AG04450 (cell line): ENCODE data around the gene GCHFR. TPM values are rescaled to one million over a fixed set of nuclear protein-coding genes. Genes with fewer than 3 reads are reported as not detected.

ENCODE experiments used
- CTCF ChIA-PET: fragments of 300-600, 350-600 bp; formaldehyde crosslinking; extraction: SDS; loops from one replicate; lab custom pipeline; 2022; ENCODE audit warnings: antibody characterized with exemption, inconsistent platforms; lab: Charles Lee
- POLR2A ChIA-PET: fragments of 350-600 bp; formaldehyde crosslinking; extraction: SDS; loops from one replicate; lab custom pipeline; 2021; ENCODE audit warnings: antibody characterized with exemption, inconsistent platforms; lab: Yijun Ruan, JAX
- DNase-seq: peaks from one replicate; pipeline ENCODE4 v3.0.0-alpha.2; 2011; ENCODE audit warnings: low read depth, low spot score
- H3K27ac ChIP-seq: one replicate; pipeline ENCODE4 v1.5.1; 2012; ENCODE audit warnings: low read depth, low read length, control low read depth
- H3K27me3 ChIP-seq: one replicate; pipeline ENCODE4 v1.6.0; 2012; ENCODE audit warnings: low read length; ENCODE audit not compliant: control insufficient read depth, insufficient read depth
- H3K4me3 ChIP-seq: 2 replicates; pipeline ENCODE4 v1.5.1; 2011; ENCODE audit warnings: mild to moderate bottlenecking, low read depth, low read length, control low read depth
- H3K9me3 ChIP-seq: 2 replicates; pipeline ENCODE4 v1.5.1; 2012; ENCODE audit warnings: low read length; ENCODE audit not compliant: control insufficient read depth, insufficient read depth
- CTCF ChIP-seq: IDR thresholded peaks from 2 replicates; pipeline ENCODE4 v1.5.1; 2011; ENCODE audit warnings: low read depth, low read length, control low read depth, inconsistent platforms
- polyA plus RNA-seq: library from polyadenylated mRNA; depleted of rRNA; stranded (reverse); fragments of >200 nt; gene quantifications from 2 replicates; pipeline ENCODE4 v1.2.3, GENCODE V29; 2011

GCHFR gene
- polyA plus RNA-seq, 1 experiment: 4.2 TPM

GRCh38 chr15:40743921-40744814 is 19.7 kb upstream of the GCHFR start:
- POLR2A ChIA-PET: interaction anchor here (0.5 to 0.8 kb wide), 5 partner anchors 13 to 1187 kb away, joined by 3 to 11 read pairs (median 6); no protein-coding TSS in a partner anchor
- Histone ChIP-seq H3K9me3 (no peaks in the 10 kb centered on the region), H3K27ac (peak overlapping the region; percentile 39), H3K4me3 (no peak overlapping the region), H3K27me3 (no peaks in the 10 kb centered on the region)
- TF ChIP-seq CTCF: peak; percentile 31; the same call in 1 of the 2 replicates
- no peak for DNase-seq
- CTCF ChIA-PET: interaction anchor here (0.5 to 2.0 kb wide), 6 partner anchors 28 to 521 kb away, joined by 3 to 11 read pairs (median 6); partner anchors contain the start of genes RHOV and VPS18

GRCh38 chr15:40744815-40745152 is 19.1 kb upstream of the GCHFR start:
- no peak for DNase-seq
- POLR2A ChIA-PET: interaction anchor here (0.5 kb wide), 1 partner anchor 645 kb away, joined by 11 read pairs; no protein-coding TSS in a partner anchor
- no peaks in the 10 kb centered on the region for H3K27me3 ChIP-seq
- CTCF ChIA-PET: interaction anchor here (0.7 to 2.0 kb wide), 3 partner anchors 28 to 149 kb away, joined by 5 to 11 read pairs (median 6); partner anchors contain the start of gene VPS18
- no peak overlapping the region for H3K4me3 ChIP-seq
- no peak overlapping the region for H3K27ac ChIP-seq
- TF ChIP-seq CTCF: no peak
- no peaks in the 10 kb centered on the region for H3K9me3 ChIP-seq

GRCh38 chr15:40746916-40747418 is 16.9 kb upstream of the GCHFR start:
- CTCF ChIA-PET: interaction anchor here (0.6 to 1.8 kb wide), 5 partner anchors 31 to 148 kb away, joined by 3 to 9 read pairs (median 5); partner anchors contain the start of gene VPS18
- no peak overlapping the region for H3K4me3 ChIP-seq
- no peak for TF ChIP-seq CTCF
- no peaks in the 10 kb centered on the region for H3K27me3 ChIP-seq
- POLR2A ChIA-PET: no interaction called here
- H3K27ac ChIP-seq: no peak overlapping the region
- H3K9me3 ChIP-seq: no peaks in the 10 kb centered on the region
- DNase-seq: no peak

GRCh38 chr15:40747685-40748631 is 15.9 kb upstream of the GCHFR start:
- CTCF ChIA-PET: interaction anchor here (0.6 to 1.8 kb wide), 3 partner anchors 34 to 146 kb away, joined by 5 to 9 read pairs (median 7); partner anchors contain the start of gene VPS18
- H3K27ac ChIP-seq: no peak overlapping the region
- DNase-seq: no peak
- POLR2A ChIA-PET: no interaction called here
- H3K27me3 ChIP-seq: no peaks in the 10 kb centered on the region
- H3K9me3 ChIP-seq: no peaks in the 10 kb centered on the region
- no peak for TF ChIP-seq CTCF
- no peak overlapping the region for H3K4me3 ChIP-seq
